CD14-positive monocyte (primary cell): Measurements from ENCODE around the gene IVD. TPM values are rescaled to one million over a fixed set of nuclear protein-coding genes. Genes with fewer than 3 reads are reported as not detected.

Experiments used
- DNase-seq, 3 donors: peaks; one replicate each; pipeline ENCODE4 v3.0.0-alpha.2; 2011 to 2022
- H2AFZ ChIP-seq: 2 replicates; pipeline ENCODE4 v1.6.0; 2012; ENCODE audit warnings: mild to moderate bottlenecking, low read depth, low read length, inconsistent platforms; ENCODE audit not compliant: insufficient read depth, poor library complexity, severe bottlenecking
- H3K27ac ChIP-seq, 2 donors: 1 replicate in 1 of 2; 2 replicates in 1 of 2; pipeline ENCODE4 v1.5.1; 2012 to 2013; ENCODE audit warnings: low read length in 2 of 2, control low read depth in 1 of 2, inconsistent platforms in 1 of 2, low read depth in 1 of 2, mild to moderate bottlenecking in 1 of 2
- H3K27me3 ChIP-seq, 2 donors: one replicate each; pipeline versions ENCODE4 v1.6.0 to v1.6.1; 2011 to 2013; ENCODE audit warnings: low read length in 2 of 2; ENCODE audit not compliant: control insufficient read depth in 2 of 2, insufficient read depth in 2 of 2
- H3K36me3 ChIP-seq, 2 donors: replicated peaks in 1 of 2; 1 replicate in 1 of 2; 2 replicates in 1 of 2; pipeline versions ENCODE4 v1.5.1 to v1.6.1; 2012 to 2013; ENCODE audit warnings: low read length in 2 of 2, control low read depth in 1 of 2, inconsistent platforms in 1 of 2, mild to moderate bottlenecking in 1 of 2; ENCODE audit not compliant: insufficient read depth in 2 of 2, control insufficient read depth in 1 of 2
- H3K4me1 ChIP-seq, 2 donors: 1 replicate in 1 of 2; 2 replicates in 1 of 2; pipeline versions ENCODE4 v1.5.1 to v1.6.1; 2012 to 2013; ENCODE audit warnings: low read length in 2 of 2, control low read depth in 1 of 2, inconsistent platforms in 1 of 2, mild to moderate bottlenecking in 1 of 2, moderate library complexity in 1 of 2; ENCODE audit not compliant: insufficient read depth in 2 of 2, control insufficient read depth in 1 of 2
- H3K4me2 ChIP-seq: replicated peaks from 2 replicates; pipeline ENCODE3; 2012; ENCODE audit warnings: low read length, moderate library complexity, mild to moderate bottlenecking; ENCODE audit not compliant: poor library complexity, severe bottlenecking; ENCODE audit errors: extremely low read depth
- H3K4me3 ChIP-seq, 3 experiments: fragments of 200-600 bp in 1 of 3; sonication (generic) in 1 of 3; replicated peaks in 1 of 3; 1 replicate in 2 of 3; 2 replicates in 1 of 3; pipeline ENCODE4 v1.5.1; 2011 to 2013; ENCODE audit warnings: low read length in 3 of 3, mild to moderate bottlenecking in 3 of 3, control low read depth in 2 of 3, low read depth in 2 of 3, inconsistent platforms in 1 of 3, moderate library complexity in 1 of 3
- H3K79me2 ChIP-seq: 2 replicates; pipeline ENCODE4 v1.6.0; 2012; ENCODE audit warnings: mild to moderate bottlenecking, control low read depth, inconsistent platforms, low read length, moderate library complexity; ENCODE audit not compliant: insufficient read depth
- H3K9ac ChIP-seq: 2 replicates; pipeline ENCODE4 v1.6.0; 2017; ENCODE audit warnings: low read length, mild to moderate bottlenecking; ENCODE audit not compliant: insufficient read depth, poor library complexity, severe bottlenecking
- H3K9me3 ChIP-seq, 2 donors: replicated peaks in 1 of 2; 1 replicate in 1 of 2; 2 replicates in 1 of 2; pipeline versions ENCODE4 v1.5.1 to v1.6.1; 2012 to 2013; ENCODE audit warnings: low read length in 2 of 2, control low read depth in 1 of 2; ENCODE audit not compliant: control insufficient read depth in 1 of 2, insufficient read depth in 1 of 2
- H4K20me1 ChIP-seq: 2 replicates; pipeline ENCODE4 v1.6.0; 2012; ENCODE audit warnings: mild to moderate bottlenecking, low read length, control low read depth, moderate library complexity; ENCODE audit not compliant: insufficient read depth
- H3K27ac Mint-ChIP-seq, 7 donors: one replicate each; pipeline ENCODE4 v1.8.0; 2020; ENCODE audit warnings: mild to moderate bottlenecking in 7 of 7, mixed read lengths in 7 of 7, moderate library complexity in 6 of 7, inconsistent platforms in 2 of 7
- H3K27me3 Mint-ChIP-seq, 3 donors: one replicate each; pipeline ENCODE4 v1.8.0; 2021 to 2022; ENCODE audit warnings: low read depth in 3 of 3, mild to moderate bottlenecking in 3 of 3, mixed read lengths in 3 of 3, moderate library complexity in 3 of 3, inconsistent platforms in 1 of 3
- H3K36me3 Mint-ChIP-seq, 2 donors: one replicate each; pipeline ENCODE4 v1.8.0; 2020; ENCODE audit warnings: mixed read lengths in 2 of 2, inconsistent platforms in 1 of 2, mild to moderate bottlenecking in 1 of 2
- H3K4me1 Mint-ChIP-seq: one replicate; pipeline ENCODE4 v1.8.0; 2020; ENCODE audit warnings: mild to moderate bottlenecking, mixed read lengths
- H3K4me3 Mint-ChIP-seq, 2 donors: one replicate each; pipeline ENCODE4 v1.8.0; 2020; ENCODE audit warnings: mild to moderate bottlenecking in 2 of 2, mixed read lengths in 2 of 2, moderate library complexity in 1 of 2
- H3K9me3 Mint-ChIP-seq, 7 donors: one replicate each; pipeline ENCODE4 v1.8.0; 2020 to 2022; ENCODE audit warnings: mixed read lengths in 7 of 7, mild to moderate bottlenecking in 6 of 7, moderate library complexity in 6 of 7, inconsistent platforms in 2 of 7
- WGBS: methylation state at CpG from one replicate; pipeline ENCODE4 v1.1.5; 2013; ENCODE audit warnings: missing lambda C conversion rate; ENCODE audit not compliant: insufficient coverage; 5-methylcytosine and 5-hydroxymethylcytosine counted together
- intact Hi-C, 2 donors: fragments of 100-400 bp; cut with micrococcal nuclease; formaldehyde crosslinking; loops; one replicate each; pipeline versions ENCODE4 v1.15.0 to v1.15.1; 2023
- polyA plus RNA-seq, 3 donors: library from polyadenylated mRNA; depleted of rRNA in 1 of 3; unstranded in 2 of 3; stranded (reverse) in 1 of 3; fragments of 300-500 nt in 2 of 3; fragments of >200 nt in 1 of 3; fragmentation: Illumina TruSeq in 2 of 3; gene quantifications; 1 replicate in 2 of 3; 2 replicates in 1 of 3; pipeline ENCODE4 v1.2.3, GENCODE V29; 2012 to 2021
- TF ChIP-seq, protein P1 (sequence below): fragments of 200-600 bp; IDR thresholded peaks from one replicate; pipeline ENCODE4 v1.8.0; 2022; ENCODE audit warnings: antibody characterized with exemption, mild to moderate bottlenecking

The IVD gene
- polyA plus RNA-seq, 3 donors, result 28.6 to 46.3 (median 31.3) TPM

DNA sequence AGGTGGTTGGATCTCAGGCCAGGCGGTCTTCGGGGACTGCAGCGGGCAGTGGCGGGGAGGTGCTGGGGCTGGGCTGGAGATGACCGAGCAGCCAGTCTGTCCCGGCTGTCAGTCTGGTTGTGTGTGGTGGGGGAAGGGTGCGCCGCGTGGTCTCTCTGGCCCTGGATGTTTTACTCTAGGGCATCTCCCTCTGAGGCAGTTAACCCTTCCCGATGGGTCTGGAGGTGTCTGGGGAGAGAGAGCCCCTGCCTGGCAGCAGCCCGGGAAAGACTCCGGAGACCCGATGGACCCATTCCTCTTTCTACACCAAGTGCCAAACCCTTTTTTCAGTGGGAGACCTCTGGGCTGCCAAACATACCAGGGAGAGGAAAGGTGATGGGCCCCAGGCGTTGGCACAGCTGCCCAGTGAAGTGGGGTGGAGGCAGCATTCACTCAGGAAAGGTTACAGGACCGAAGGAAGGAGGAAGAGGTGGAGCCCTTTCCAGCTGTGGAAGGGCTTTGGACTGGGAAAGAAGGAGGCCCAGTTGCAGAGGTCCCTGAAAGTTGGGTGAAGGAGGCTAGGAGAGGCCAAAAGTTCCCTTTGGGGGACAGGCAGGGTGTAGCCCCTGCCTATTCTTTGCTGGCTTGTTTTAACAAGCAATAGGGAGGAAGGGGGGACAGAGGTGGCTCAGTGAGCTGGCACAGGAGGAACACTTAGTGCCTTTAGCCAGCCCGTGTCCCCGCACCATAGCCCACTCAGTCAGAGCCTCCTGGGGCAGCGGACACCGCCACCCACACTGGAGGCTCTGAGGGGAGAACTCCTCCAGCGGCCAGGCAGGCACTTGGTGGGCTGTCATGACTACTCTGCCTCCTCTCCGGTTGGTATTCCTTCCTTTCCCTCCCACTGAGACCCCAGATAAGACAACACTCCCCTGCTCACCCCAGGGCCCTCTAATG, 32.4 kb downstream of the IVD start:
- Histone ChIP-seq H3K9ac (no peak overlapping the region), H3K27ac (no peak overlapping the region), H3K27me3 (peaks cover 41 to 74% of the 10 kb centered on the region in 2 donors), H3K4me1 (peaks cover 28 to 44% of the 10 kb centered on the region in 2 donors), H3K79me2 (peaks cover 13% of the 10 kb centered on the region), H3K4me3 (no peak overlapping the region), H3K4me2 (no peak overlapping the region), H4K20me1 (peaks cover 12% of the 10 kb centered on the region), H2AFZ (no peak overlapping the region), H3K9me3 (peaks cover 0 to 7% of the 10 kb centered on the region in 2 donors), H3K36me3 (no peaks in the 10 kb centered on the region)
- Mint-ChIP-seq H3K27me3 (peaks cover 70 to 84% (median 78%) of the 10 kb centered on the region in 3 donors), H3K36me3 (peaks cover 12 to 19% of the 10 kb centered on the region in 2 donors), H3K9me3 (peaks cover 0 to 33% (median 7%) of the 10 kb centered on the region in 7 donors), H3K4me3 (peak overlapping the region in 1 of 2 donors; percentile 99), H3K27ac (no peak overlapping the region), H3K4me1 (peaks cover 36% of the 10 kb centered on the region)
- intact Hi-C loops, result no loop called here
- no peak for DNase-seq
- 81% methylated on average over 13 of the region's 21 CpGs for WGBS
- TF ChIP-seq, protein P1, sequence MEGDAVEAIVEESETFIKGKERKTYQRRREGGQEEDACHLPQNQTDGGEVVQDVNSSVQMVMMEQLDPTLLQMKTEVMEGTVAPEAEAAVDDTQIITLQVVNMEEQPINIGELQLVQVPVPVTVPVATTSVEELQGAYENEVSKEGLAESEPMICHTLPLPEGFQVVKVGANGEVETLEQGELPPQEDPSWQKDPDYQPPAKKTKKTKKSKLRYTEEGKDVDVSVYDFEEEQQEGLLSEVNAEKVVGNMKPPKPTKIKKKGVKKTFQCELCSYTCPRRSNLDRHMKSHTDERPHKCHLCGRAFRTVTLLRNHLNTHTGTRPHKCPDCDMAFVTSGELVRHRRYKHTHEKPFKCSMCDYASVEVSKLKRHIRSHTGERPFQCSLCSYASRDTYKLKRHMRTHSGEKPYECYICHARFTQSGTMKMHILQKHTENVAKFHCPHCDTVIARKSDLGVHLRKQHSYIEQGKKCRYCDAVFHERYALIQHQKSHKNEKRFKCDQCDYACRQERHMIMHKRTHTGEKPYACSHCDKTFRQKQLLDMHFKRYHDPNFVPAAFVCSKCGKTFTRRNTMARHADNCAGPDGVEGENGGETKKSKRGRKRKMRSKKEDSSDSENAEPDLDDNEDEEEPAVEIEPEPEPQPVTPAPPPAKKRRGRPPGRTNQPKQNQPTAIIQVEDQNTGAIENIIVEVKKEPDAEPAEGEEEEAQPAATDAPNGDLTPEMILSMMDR, result no peak

DNA sequence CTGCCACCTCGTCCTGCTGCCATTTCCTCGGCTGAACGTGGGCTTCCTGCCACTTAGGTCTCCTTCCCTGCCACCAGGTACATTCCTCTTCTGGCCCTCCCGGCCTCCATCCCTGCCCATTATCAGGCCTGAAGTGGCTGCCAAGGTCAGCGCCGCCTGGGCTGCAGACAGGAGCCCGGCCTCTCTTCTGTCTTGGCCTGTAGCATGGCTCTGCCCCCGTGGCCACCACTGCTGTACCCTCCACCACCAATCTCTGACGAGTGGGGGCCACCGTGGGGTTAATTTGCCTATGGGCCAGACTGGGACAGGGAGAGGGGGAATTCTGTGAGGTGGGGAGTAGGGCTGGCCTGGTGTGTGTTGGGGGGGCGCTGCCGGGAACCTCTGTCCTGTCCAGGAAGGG, 33.1 kb downstream of the IVD start:
- Histone ChIP-seq H3K9me3 (peaks cover 0 to 7% of the 10 kb centered on the region in 2 donors), H2AFZ (no peak overlapping the region), H3K9ac (no peak overlapping the region), H3K36me3 (no peaks in the 10 kb centered on the region), H3K27me3 (peaks cover 41 to 75% of the 10 kb centered on the region in 2 donors), H3K4me2 (no peak overlapping the region), H3K79me2 (peaks cover 19% of the 10 kb centered on the region), H3K27ac (no peak overlapping the region), H3K4me3 (no peak overlapping the region), H3K4me1 (peaks cover 28 to 44% of the 10 kb centered on the region in 2 donors), H4K20me1 (peaks cover 19% of the 10 kb centered on the region)
- Mint-ChIP-seq H3K4me1 (peaks cover 43% of the 10 kb centered on the region), H3K27me3 (peaks cover 76 to 88% (median 77%) of the 10 kb centered on the region in 3 donors), H3K27ac (no peak overlapping the region), H3K36me3 (peaks cover 14 to 23% of the 10 kb centered on the region in 2 donors), H3K9me3 (peaks cover 0 to 33% (median 7%) of the 10 kb centered on the region in 7 donors), H3K4me3 (peak overlapping the region in 1 of 2 donors; percentile 99)
- TF ChIP-seq, protein P1, result no peak
- 78% methylated on average over 9 of the region's 12 CpGs for WGBS
- intact Hi-C loops, result no loop called here
- no peak for DNase-seq
